HG03378 (cell line): ENCODE results near the gene ATG7.
"Not testable (repeated sequence)": the region's sequence is repeated elsewhere in the genome, so short reads cannot be mapped to it uniquely, and the experiment has no call there.

ENCODE experiments used
- ATAC-seq: cut with Tn5 transposase; IDR thresholded peaks from one replicate; pipeline ENCODE4 v1.9.1; 2021; ENCODE audit warnings: mild to moderate bottlenecking, moderate library complexity; ENCODE audit not compliant: unreplicated experiment

The ATG7 gene

DNA sequence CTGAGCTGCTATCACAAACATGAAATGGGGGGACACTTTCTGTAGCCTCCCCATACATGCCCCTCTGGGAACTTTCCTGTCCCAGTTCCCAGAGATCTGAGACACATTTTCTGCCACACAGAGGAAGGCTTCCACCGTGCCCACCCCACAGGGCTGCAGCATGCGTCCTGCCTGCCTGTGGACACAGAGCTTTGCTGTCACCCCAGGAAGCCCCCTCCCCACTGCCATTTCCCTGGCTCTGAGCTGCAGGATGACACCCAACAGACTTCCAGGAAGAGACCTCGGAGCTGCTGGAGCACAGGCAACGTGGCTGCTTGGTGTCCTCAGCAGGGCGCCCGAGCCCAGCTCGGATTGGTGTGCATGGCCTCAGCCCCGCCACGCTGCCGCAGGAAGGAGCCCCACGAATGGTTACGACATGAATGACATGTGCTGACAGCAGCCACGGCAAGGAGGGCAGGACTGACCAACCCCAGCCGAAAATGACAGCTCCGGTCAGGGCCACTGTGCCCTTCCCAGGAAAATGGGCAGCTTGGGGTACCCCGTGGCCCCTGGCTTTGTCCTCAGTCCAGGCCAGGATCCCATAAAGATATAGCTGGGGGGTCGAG, 290.2 kb downstream of the ATG7 start:
- no peak for ATAC-seq

GRCh38 chr3:11563159-11563864, 291.1 kb downstream of the ATG7 start:
- no peak for ATAC-seq

DNA sequence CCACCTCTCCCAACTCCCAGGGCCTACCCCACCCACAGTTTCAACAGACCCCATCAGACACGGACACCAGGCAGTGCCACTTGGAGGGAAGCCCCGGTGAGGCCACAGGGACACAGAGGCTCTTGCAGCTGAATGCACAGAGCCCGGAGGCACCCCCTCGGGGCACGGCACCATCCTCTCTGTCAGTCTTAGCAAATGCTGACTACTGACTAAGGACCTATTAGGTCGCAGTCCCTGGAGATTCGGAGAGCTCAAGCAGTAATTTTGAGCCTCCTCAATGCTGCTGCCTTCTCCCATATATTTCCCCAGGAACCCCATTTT, 291.6 kb downstream of the ATG7 start:
- ATAC-seq: no peak

GRCh38 chr3:11564577-11565001, 292.4 kb downstream of the ATG7 start:
- no peak for ATAC-seq

DNA sequence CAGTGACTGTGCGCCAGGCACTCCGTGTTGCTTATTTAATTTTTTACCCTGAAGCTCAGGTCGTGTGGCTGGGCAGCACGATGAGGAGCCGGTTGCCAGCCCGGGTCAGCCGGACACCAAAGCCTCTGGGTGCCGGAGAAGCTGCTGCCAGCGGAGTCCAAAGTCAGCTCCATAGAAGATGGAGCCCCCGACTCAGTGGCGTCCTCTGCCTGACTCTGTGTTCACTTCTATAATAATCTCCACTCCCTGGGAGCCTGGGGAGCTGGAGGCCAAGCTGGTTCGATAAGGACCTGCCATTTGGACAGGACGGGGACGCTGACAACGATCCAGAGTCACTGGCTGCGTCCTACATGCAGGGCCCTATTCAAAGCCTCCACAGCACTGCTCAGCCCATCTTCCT, 292.9 kb downstream of the ATG7 start:
- ATAC-seq: no peak

DNA sequence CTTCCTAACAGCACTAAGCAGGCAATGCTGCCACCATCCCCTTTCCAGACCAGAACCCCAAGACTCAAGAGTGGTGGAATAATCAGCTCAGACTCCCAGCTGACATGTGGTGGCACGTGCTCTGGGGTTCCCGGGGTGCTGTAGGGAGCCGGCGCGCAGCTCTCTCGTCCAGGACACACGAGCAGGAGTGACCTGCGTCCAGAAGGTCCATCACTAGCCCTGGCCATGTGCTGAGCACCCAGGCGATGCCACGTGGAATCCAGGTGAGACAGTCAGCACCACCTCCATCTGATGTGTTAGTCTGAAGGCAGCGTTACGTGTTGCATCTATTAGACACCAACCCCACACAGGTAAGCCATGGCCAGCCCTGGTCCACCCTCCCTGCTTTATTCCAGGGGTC, 293.3 kb downstream of the ATG7 start:
- no peak for ATAC-seq

- no peak for ATAC-seq
Measured at GRCh38 chr3:11565932-11566331, 293.7 kb downstream of the ATG7 start.

- no peak for ATAC-seq
Measured at GRCh38 chr3:11566478-11566877, 294.3 kb downstream of the ATG7 start.

DNA sequence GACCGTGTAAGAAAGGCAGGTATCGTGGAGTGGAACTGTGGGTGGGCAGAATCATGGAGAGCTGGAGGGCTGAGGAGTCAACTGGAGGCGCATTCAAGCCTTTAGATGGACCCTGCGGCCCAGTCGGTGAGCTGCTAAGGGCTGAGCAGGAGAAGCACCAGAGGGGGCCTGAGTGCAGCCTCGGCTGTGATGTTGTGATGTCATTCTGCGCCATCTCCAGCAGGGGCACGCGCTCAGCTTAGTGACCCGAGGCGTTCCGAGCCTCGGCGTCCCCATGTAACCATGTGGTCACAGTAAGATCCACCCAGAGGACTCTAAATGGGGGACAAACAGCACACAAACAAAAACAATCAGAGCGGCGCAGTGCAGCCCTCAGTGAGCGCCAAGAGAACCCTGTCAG, 294.7 kb downstream of the ATG7 start:
- ATAC-seq: no peak

- ATAC-seq: no peak
Measured at GRCh38 chr3:11567516-11568467, 295.6 kb downstream of the ATG7 start.

GRCh38 chr3:11568503-11569155, 296.4 kb downstream of the ATG7 start:
- no peak for ATAC-seq

DNA sequence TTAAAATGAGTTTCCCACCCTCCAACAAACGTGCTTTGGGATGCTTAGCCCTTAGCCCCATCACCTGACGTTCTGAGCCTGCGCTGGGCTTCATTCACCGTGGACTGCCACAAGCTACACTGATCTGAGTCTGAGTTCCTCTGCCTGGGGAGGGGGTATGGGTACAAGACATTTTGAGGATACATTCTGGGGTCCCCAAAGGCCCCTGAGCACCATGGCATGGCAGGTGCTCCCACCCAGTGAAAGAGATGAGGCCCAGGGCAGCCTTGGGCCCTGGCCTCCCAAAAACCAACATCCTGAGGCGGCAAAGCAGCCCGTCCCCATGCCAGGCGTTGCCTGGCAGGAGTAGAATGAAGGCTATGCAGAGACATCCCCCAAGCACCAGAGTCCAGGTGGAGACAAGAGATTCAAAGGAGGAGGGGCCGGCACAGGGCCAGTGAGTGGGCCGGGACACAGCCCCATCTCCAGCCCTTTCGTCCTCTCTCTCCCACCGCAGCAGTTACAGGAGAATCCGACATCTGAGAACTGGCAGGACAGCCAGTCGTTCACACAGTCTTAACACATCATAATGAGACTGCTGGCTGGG, 297.1 kb downstream of the ATG7 start:
- ATAC-seq: no peak

- no peak for ATAC-seq
Measured at GRCh38 chr3:11570251-11570650, 298.1 kb downstream of the ATG7 start.

- no peak for ATAC-seq
Measured at GRCh38 chr3:11570789-11571495, 298.7 kb downstream of the ATG7 start.

- not testable (repeated sequence) for ATAC-seq
Measured at GRCh38 chr3:11572660-11573059, 300.5 kb downstream of the ATG7 start.

DNA sequence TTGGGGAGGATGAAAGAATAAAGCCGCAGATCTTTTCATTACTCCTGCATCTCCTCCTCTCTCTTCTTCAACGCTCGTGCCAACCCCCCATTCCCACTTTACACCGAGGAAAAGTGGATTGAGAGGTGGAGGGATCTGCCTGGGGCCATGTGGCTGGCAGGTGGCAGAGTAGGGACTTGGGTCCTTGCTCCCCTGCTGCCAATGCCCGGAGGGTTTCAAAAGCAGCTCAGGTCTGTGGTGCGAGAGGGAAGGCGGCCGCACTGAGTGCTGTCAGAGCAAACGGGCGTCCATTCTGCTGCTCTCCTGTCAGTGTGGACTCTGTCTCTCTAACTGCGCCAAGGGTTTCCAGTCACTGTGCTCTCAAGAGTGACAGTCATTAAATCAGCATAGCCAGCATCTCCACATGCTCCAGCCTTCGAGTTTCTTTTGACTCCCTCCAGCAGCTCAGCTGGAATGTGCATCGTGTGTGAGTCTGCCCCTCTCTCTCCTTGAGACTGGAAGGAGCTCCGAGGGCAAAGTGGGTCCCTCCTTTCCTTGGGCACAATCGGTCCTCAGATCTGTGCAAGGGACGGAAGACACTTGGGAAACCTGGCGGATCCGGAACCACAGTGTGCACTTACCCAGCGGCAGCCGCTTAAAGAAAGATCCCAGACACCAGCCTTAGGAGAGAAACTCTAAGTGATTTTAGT, 302.9 kb downstream of the ATG7 start:
- no peak for ATAC-seq

DNA sequence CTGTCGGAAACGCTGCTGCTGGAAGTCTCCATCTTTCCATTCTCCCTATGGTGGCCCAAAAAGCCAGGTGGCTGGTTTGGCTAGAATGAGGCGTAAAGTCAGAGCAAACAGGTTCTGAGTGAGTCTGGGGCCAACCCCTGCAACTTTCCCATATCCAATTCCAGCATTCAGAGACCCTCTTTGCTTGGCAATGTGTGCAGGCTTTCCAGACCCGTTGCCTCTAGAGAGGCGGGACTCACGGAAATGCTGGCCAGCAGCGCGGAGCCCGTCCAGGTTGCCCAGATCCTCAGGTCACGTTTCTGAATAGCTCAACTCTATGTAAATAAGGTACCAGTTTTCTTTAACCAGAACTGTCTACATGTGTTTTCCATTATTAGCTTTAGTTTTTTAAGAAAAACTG, 303.5 kb downstream of the ATG7 start:
- ATAC-seq: no peak

GRCh38 chr3:11576453-11576852, 304.3 kb downstream of the ATG7 start:
- no peak for ATAC-seq

DNA sequence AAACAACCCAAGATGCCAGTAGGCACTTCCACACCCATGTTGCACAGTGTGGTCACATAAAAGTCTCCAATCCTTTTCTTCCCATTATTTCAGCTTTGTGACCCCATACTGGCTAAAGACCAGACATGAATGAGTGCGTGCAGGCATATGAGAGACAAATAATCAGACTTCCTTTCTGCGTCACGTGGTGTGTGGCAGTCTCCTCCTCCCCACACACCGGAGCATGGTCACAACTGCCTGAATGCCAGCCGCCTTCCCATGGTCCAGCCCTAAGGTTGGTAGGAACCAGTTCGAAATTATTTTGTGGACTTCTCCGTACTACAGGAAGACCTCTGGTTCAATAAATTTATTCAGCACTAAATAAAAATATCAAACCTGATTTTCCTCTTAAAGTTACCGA, 306.0 kb downstream of the ATG7 start:
- no peak for ATAC-seq

GRCh38 chr3:11580645-11581044, 308.4 kb downstream of the ATG7 start:
- ATAC-seq: no peak
